Neural crest cell (in vitro differentiated cells): ENCODE results near the gene SLC33A1. TPM values are rescaled to one million over a fixed set of nuclear protein-coding genes. Genes with fewer than 3 reads are reported as not detected.

Experiments
- DNase-seq: peaks from one replicate; pipeline ENCODE4 v3.0.0; 2021; ENCODE audit warnings: low read depth, mixed read lengths, low spot score
- H3K27ac Mint-ChIP-seq: one replicate; pipeline ENCODE4 v1.8.0; 2021; ENCODE audit warnings: mild to moderate bottlenecking, mixed read lengths; ENCODE audit not compliant: unreplicated experiment
- H3K27me3 Mint-ChIP-seq: 2 replicates; pipeline ENCODE4 v1.8.0; 2021; ENCODE audit warnings: low read depth, mild to moderate bottlenecking, mixed read lengths
- H3K36me3 Mint-ChIP-seq: 2 replicates; pipeline ENCODE4 v1.8.0; 2021; ENCODE audit warnings: low read depth, mild to moderate bottlenecking, mixed read lengths
- H3K4me1 Mint-ChIP-seq: 2 replicates; pipeline ENCODE4 v1.8.0; 2021; ENCODE audit warnings: mixed read lengths
- H3K4me3 Mint-ChIP-seq: one replicate; pipeline ENCODE4 v1.8.0; 2021; ENCODE audit warnings: mild to moderate bottlenecking, mixed read lengths
- H3K9me3 Mint-ChIP-seq: 2 replicates; pipeline ENCODE4 v1.8.0; 2021; ENCODE audit warnings: mixed read lengths
- CTCF ChIP-seq: fragments of 200-600 bp; sonication (generic); conservative IDR thresholded peaks from 2 replicates; pipeline ENCODE4 v1.5.0; 2021; ENCODE audit warnings: antibody characterized with exemption, mild to moderate bottlenecking
- long read RNA-seq: library from polyadenylated mRNA; unstranded; transcript quantifications from one replicate; pipeline ENCODE4 v2.0.0, GENCODE V29; 2020
- total RNA-seq: library from RNA; stranded (reverse); gene quantifications from 2 replicates; pipeline ENCODE4 v1.2.1, GENCODE V29; 2021

Gene SLC33A1
- 17.7 and 18.8 TPM in 2 replicates for total RNA-seq
- long read RNA-seq, full-length matches to known transcripts: 26 of 31 reads
- long read RNA-seq, partial matches to known transcripts: 0 of 31 reads
- long read RNA-seq, other reads (novel, unspliced or antisense): 5 of 31 reads

GRCh38 chr3:155854141-155854940 is at the start of gene SLC33A1:
Gene SLC33A1, minus strand, starts transcription at chr3:155854427. Its CDS starts 430 bp downstream, at chr3:155853997.
- peak within 1 kb of the TSS; percentile 97 for H3K4me3 Mint-ChIP-seq
- H3K27ac Mint-ChIP-seq: peak within 1 kb of the TSS; percentile 97
- no peak for TF ChIP-seq CTCF
- H3K4me1 Mint-ChIP-seq: peaks cover 34% of the 10 kb centered on the region
- DNase-seq: peak; percentile 96
- peaks cover 4% of the 10 kb centered on the region for H3K9me3 Mint-ChIP-seq
- peaks cover 4% of the 10 kb centered on the region for H3K36me3 Mint-ChIP-seq
- peaks cover 4% of the 10 kb centered on the region for H3K27me3 Mint-ChIP-seq

- Mint-ChIP-seq H3K9me3 (no peaks in the 10 kb centered on the region), H3K27ac (no peak overlapping the region), H3K27me3 (no peaks in the 10 kb centered on the region), H3K36me3 (peaks cover 15% of the 10 kb centered on the region), H3K4me3 (no peak overlapping the region), H3K4me1 (peaks cover 3% of the 10 kb centered on the region)
- TF ChIP-seq CTCF: no peak
- DNase-seq: no peak
Measured at GRCh38 chr3:155895379-155895900, 41.2 kb upstream of the SLC33A1 start.

GRCh38 chr3:155891321-155891720 is 37.1 kb upstream of the SLC33A1 start:
- Mint-ChIP-seq H3K36me3 (peaks cover 7% of the 10 kb centered on the region), H3K27me3 (no peaks in the 10 kb centered on the region), H3K9me3 (no peaks in the 10 kb centered on the region), H3K4me3 (no peak overlapping the region), H3K4me1 (peaks cover 27% of the 10 kb centered on the region), H3K27ac (no peak overlapping the region)
- no peak for DNase-seq
- TF ChIP-seq CTCF: no peak

- Mint-ChIP-seq H3K27ac (no peak overlapping the region), H3K9me3 (no peaks in the 10 kb centered on the region), H3K4me3 (no peak overlapping the region), H3K36me3 (peaks cover 7% of the 10 kb centered on the region), H3K27me3 (no peaks in the 10 kb centered on the region), H3K4me1 (peaks cover 27% of the 10 kb centered on the region)
- no peak for DNase-seq
- no peak for TF ChIP-seq CTCF
Measured at GRCh38 chr3:155890671-155891190, 36.5 kb upstream of the SLC33A1 start.

- Mint-ChIP-seq H3K36me3 (peaks cover 3% of the 10 kb centered on the region), H3K27me3 (no peaks in the 10 kb centered on the region), H3K4me1 (peaks cover 27% of the 10 kb centered on the region), H3K9me3 (no peaks in the 10 kb centered on the region), H3K27ac (peak overlapping the region; percentile 88), H3K4me3 (no peak overlapping the region)
- no peak for TF ChIP-seq CTCF
- DNase-seq: no peak
Measured at GRCh38 chr3:155889952-155890351, 35.7 kb upstream of the SLC33A1 start.
